ENCODE results near the gene JMJD8. TPM values are rescaled to one million over a fixed set of nuclear protein-coding genes. Genes with fewer than 3 reads are reported as not detected.

The JMJD8 gene
- total RNA-seq, 1 donor from 2014 or later: 63.3 TPM

- no peak for DNase-seq (ENCODE audit: extremely low spot score, unreplicated experiment)
- Mint-ChIP-seq H3K9me3 (no peaks in the 10 kb centered on the region), H3K36me3 (peaks cover 2% of the 10 kb centered on the region), H3K27ac (no peak overlapping the region), H3K4me3 (no peak overlapping the region), H3K27me3 (peaks cover 5% of the 10 kb centered on the region), H3K4me1 (ENCODE audit: unreplicated experiment) (peaks cover 2% of the 10 kb centered on the region)
- no peak for TF ChIP-seq CTCF (conservative IDR thresholded peaks at IDR 0.05)
Measured at GRCh38 chr16:677316-678190, 6.6 kb downstream of the JMJD8 start.

GRCh38 chr16:676913-677312 is 7.2 kb downstream of the JMJD8 start:
- peaks cover 5% of the 10 kb centered on the region for H3K27me3 Mint-ChIP-seq
- no peaks in the 10 kb centered on the region for H3K9me3 Mint-ChIP-seq
- no peaks in the 10 kb centered on the region for H3K4me1 Mint-ChIP-seq (ENCODE audit: unreplicated experiment)
- H3K36me3 Mint-ChIP-seq: no peaks in the 10 kb centered on the region
- TF ChIP-seq CTCF (conservative IDR thresholded peaks at IDR 0.05): no peak
- H3K27ac Mint-ChIP-seq: no peak overlapping the region
- no peak for DNase-seq (ENCODE audit: extremely low spot score, unreplicated experiment)
- no peak overlapping the region for H3K4me3 Mint-ChIP-seq

- H3K4me3 Mint-ChIP-seq: no peak overlapping the region
Measured at GRCh38 chr16:676565-676902, 7.6 kb downstream of the JMJD8 start.

GRCh38 chr16:675884-676564 is 8.1 kb downstream of the JMJD8 start:
- Mint-ChIP-seq H3K4me1 (ENCODE audit: unreplicated experiment) (no peaks in the 10 kb centered on the region), H3K27ac (no peak overlapping the region), H3K36me3 (no peaks in the 10 kb centered on the region), H3K9me3 (no peaks in the 10 kb centered on the region), H3K4me3 (no peak overlapping the region), H3K27me3 (peaks cover 5% of the 10 kb centered on the region)
- no peak for TF ChIP-seq CTCF (conservative IDR thresholded peaks at IDR 0.05)
- DNase-seq (ENCODE audit: extremely low spot score, unreplicated experiment): no peak

More at GRCh38 chr16:676565-676902, 7.6 kb downstream of the JMJD8 start:
- no peak overlapping the region for H3K27ac Mint-ChIP-seq
- no peaks in the 10 kb centered on the region for H3K4me1 Mint-ChIP-seq (ENCODE audit: unreplicated experiment)
- no peaks in the 10 kb centered on the region for H3K9me3 Mint-ChIP-seq
- peaks cover 5% of the 10 kb centered on the region for H3K27me3 Mint-ChIP-seq
- no peak for TF ChIP-seq CTCF (conservative IDR thresholded peaks at IDR 0.05)
- H3K36me3 Mint-ChIP-seq: no peaks in the 10 kb centered on the region
- DNase-seq (ENCODE audit: extremely low spot score, unreplicated experiment): no peak

- DNase-seq (ENCODE audit: extremely low spot score, unreplicated experiment): no peak
- no peaks in the 10 kb centered on the region for H3K36me3 Mint-ChIP-seq
Measured at GRCh38 chr16:674968-675883, 8.9 kb downstream of the JMJD8 start, which contains the start of gene RHBDL1. Gene RHBDL1, plus strand, starts transcription at chr16:675671. Its CDS starts 120 bp downstream, at chr16:675791.

More at GRCh38 chr16:674968-675883, 8.9 kb downstream of the JMJD8 start, which contains the start of gene RHBDL1:
- Mint-ChIP-seq H3K4me1 (ENCODE audit: unreplicated experiment) (no peaks in the 10 kb centered on the region), H3K27ac (peak within 1 kb of the TSS; percentile 29), H3K4me3 (peak within 1 kb of the TSS; percentile 69), H3K27me3 (peaks cover 5% of the 10 kb centered on the region), H3K9me3 (no peaks in the 10 kb centered on the region)
- TF ChIP-seq CTCF (conservative IDR thresholded peaks at IDR 0.05): no peak
